HG02870 (cell line): ENCODE results near the gene EDAR.

Experiments used
- ATAC-seq: cut with Tn5 transposase; IDR thresholded peaks from one replicate; pipeline ENCODE4 v1.9.1; 2021; ENCODE audit warnings: mild to moderate bottlenecking, moderate library complexity; ENCODE audit not compliant: unreplicated experiment

Gene EDAR

DNA sequence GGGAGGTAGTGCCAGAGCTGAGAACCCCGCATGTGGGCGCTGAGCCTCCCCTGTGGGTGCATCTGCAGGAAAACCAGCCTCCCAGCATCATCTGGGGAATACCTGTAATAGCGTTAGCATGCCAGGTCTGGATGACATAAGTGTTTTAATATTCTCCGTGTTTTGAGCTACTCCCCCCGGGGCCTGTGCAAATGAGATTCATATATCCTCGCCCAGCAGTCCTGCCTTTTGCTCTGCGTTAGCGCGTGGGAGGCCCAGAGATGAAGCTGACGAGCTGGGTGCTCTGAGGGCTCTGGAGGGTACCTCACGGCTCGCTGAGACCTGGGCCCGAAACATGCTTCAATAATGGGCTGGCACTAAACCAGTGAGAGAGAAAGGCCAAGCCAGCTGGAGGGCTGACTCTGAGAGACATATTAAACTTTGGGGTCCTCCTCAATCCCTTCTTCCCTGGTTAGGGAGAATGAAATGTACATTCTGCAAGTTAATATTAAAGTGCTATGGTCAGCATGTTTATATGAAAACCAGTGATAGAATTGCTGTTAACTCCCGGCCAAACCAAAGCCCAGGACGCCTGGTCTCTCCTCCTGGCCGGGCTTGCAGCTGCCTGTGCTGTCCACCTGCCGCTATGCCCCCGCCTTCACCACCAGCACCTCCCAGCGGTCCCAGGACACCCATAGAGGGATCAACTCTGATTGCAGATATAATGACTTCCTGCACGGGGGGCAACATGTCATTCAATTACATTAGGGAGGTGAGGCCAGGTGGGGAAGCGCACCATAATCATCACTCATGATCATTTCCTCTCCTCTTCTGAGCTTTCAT is 77.0 kb downstream of the EDAR start:
- no peak for ATAC-seq

DNA sequence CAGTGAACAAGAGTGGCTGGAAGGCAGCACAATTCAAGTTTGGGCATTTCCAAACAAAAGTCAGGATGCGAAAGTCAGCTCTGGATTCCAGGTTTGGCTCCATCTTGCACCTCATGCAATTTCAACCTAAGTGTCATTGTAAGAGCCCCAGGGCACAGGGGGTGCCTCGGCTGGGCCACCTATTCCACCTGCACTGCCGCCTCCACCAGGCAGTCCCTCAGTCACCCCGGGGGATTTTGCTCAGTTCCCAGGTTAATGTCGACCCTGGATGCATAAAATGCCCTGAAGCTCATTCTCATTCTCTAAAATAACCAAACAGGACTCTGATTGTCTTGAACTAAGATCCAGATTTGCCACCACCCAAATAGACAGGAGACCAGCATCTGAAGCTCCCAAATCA is 77.6 kb downstream of the EDAR start:
- ATAC-seq = no peak

DNA sequence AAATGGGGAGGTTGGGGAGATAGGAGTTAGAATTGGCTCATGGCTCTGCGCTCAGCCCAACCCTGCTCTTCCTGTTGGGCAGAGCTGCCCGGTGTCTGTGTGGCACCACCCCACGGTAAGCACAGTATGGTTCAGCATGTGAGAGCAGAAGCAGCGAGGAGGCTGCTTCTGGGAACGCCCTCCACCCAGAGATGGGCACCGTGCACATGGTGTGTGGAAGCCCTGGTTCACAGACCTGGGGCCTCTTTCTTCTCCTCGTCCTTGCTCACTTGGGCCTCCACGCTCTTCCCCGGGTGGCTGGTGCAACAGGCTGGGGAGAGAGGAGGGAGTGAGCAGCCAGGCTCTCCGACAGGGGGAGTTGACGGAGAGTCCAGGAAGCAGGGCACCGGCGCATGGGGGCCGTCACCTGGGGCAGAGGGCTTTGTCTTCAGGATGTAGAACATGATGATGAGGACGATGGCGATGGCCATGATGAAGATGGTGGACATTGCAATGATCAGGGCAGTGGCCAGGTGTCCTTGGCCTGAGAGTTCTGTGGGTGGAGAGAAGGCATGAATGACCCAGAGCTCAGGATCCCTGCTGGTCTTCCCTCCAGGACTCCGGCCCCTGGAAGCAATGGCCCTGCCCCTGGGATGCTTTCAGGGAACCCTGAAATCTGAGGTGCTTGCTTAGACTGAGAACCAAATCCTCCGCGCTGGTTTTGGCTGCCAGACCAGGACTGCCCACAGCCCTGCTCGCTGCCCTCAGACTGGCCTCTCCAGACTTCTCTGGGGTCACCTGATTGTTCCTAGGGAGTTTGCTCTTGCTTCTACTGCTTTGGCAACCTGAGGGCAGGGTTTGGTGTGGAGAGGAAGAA is 78.3 kb downstream of the EDAR start:
- no peak for ATAC-seq

DNA sequence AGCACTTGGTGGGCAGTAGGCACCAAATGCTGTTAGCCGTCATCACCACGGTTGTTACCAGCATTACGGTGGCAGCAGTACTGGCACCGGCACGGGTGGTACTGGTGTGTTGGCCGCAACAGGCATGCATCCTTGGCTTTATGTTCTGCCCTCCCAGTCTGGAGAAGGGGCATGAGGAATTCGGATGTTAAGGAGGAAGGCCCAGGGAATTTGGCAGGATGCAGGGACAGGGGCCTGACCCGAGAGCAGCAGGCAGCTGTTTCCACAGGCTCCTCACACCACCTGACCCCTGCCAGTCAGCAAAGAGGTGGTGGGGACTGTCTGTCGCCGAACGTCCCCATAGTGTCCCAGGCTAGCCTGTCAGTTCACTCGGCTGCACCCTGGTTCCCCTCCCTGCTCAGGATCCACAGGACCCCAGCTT is 79.0 kb downstream of the EDAR start:
- ATAC-seq = no peak

DNA sequence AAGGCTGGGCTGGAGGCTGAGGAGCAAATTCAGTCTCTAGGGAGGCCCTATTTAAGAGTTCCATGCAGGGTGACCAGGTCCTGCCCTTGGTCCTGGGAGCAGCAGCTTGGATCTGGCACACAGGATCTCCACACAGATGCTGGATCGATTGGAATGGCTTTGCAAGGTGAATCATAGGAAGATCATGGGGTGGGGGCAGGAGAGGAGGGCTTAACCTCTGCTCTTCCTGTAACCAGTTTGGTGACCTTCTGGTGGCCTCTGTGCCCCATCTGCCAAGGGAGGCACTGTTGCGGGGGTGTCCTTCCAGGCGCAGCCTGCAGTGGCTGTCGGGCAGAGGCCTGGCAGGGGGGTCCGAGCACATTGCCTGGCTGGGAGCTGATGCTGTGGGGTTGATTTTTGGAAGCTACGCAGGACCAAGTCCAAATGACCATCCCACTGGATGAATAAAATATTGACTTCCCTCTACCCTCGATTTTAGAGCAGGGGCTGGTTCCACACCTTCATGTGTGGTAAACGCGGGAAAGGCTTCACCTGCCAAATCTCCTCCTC is 79.7 kb downstream of the EDAR start:
- ATAC-seq = no peak

DNA sequence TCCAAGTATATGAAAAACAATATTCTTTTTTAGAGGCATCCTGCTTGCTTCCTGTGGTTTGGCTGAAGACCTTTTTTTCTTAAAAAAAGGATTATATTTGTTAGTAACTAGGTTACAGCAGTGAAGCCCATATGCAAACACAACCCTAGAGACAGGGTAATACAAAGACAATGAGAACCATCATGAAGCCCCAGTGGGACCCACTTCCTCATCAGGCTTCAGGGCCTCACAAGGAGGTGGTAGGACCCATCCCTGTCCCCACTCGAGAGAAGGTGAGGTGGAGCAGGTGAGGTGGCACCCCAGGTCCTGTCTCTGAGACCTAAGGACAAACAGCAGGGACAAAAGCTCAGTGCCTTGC is 80.3 kb downstream of the EDAR start:
- no peak for ATAC-seq

DNA sequence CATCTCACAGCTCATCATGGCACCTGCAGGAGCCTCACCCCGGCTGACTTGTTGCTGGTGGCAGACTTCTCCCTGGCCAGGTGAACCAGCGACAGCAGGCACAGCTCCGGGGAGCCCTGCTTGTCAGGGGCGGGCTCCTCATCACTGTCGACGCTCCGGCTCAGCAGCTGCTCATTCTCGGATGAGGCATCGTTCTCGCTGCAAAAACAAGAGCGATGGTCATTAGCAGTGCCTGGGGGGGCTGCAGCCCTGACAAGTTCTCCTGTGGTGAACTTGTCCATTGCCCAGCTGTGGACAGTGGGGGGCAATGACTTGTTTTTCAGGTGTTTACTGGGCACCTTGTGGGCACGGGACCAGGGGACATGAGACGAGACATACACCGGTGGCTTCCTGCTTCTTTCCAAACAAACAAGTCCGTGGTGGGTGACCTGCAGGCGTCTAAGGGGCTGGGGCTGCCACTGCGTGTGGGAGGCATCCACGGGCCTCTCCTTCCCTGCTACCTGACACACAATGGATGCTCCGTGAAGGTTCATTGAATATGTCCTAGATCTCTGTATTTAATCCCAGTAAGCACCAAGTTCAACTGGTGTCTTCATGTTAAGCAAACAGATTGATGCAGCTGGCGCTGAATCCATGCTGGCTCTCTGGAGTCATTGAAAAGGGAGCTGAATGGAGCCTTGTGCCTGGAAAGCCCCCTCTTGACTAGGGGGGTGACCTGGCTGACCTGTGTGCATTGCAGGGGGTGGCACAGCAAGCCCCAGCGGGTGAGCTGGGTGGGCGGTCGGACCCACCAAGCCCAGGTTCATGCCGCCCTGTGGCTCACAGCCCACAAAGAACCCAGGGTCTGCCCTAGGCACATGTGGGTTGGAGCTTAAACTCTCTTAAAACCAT is 81.0 kb downstream of the EDAR start:
- no peak for ATAC-seq

DNA sequence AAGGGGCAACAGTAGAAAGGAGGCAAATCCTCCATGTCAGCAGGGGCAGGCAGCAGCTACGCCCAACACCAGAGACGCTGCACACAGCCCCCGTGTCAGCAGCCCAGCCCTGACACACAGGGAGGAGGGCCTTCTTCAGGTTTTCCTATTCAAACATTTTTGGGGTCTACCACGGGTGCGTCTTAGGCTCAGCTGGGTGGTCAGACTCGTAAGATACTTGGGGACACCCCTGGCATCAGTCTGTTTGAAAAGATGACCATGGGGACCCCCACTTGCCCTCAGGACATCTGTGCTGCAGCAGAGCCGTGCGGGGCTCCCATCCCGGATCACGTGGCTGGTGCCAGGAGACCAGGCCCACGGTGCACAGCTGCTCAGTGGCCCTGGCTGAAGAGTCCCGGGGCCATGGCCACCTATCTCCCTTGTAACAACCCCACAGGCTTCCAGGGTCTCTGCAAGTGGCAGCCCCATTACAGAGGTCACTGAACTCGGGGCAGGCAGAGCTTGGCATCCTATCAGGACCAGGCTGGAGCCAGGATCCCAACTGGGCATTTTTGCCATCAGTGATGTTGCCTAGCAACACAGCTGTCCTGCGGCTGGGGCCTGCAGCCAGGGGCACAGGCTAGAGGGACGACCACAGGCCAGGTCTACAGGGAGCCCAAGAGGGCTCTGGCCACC is 82.5 kb downstream of the EDAR start:
- no peak for ATAC-seq

DNA sequence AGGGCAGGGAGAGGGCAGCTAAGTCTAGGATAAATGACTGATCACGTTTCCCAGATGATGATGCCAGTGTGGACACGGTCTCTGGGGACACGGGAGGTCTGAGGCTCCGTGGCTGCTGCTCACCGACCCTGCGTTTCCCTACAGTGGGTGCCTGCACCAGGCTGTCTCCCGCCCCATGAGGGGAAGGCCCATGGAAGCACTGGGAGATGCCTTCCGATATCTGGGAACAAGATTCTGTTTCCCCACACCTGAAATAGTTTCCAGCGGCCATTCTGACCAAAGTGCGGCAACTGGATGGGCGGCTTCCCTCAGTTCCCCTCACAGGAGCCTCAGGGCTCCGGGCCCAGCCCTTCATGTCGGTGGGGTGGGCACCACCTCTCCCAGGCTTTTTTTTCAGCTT is 83.1 kb downstream of the EDAR start:
- ATAC-seq = no peak

DNA sequence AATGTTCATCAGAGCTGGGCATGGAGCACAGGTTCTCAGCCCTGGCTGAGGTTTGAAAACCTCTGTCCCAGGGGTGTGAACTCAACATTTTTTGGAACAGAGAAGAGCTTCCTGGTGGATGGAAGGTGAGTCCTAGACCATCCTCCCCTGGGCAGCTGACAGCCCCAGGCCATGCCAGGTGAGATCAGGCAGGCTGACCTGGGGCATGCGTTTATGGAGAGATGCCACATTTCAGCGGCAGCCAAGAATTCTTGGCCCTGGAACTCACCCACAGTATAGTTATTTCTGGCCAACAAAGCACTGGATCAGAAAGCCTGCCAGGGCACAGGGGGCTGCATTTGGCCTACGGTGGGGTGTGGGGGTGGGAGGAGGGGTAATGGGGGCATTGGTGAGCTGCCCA is 83.8 kb downstream of the EDAR start:
- ATAC-seq = no peak

DNA sequence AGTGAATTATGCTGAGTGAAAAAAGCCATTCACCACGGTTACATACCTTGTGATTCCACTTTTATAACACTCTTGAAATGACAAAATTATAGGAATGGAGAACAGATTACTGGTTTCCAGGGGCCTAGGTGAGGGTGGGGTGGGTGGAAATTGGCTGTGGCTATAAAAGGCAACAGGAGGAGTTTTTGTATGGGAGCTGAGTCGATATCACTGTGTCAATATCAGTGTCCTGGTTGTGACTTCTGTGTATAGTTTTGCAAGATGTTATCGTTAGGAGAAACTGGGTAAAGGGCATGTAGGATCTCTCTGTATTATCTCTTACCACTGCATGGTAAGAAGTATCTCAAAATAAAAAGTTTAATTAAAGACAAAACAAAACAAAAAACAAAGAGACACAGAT is 84.3 kb downstream of the EDAR start:
- ATAC-seq = no peak

DNA sequence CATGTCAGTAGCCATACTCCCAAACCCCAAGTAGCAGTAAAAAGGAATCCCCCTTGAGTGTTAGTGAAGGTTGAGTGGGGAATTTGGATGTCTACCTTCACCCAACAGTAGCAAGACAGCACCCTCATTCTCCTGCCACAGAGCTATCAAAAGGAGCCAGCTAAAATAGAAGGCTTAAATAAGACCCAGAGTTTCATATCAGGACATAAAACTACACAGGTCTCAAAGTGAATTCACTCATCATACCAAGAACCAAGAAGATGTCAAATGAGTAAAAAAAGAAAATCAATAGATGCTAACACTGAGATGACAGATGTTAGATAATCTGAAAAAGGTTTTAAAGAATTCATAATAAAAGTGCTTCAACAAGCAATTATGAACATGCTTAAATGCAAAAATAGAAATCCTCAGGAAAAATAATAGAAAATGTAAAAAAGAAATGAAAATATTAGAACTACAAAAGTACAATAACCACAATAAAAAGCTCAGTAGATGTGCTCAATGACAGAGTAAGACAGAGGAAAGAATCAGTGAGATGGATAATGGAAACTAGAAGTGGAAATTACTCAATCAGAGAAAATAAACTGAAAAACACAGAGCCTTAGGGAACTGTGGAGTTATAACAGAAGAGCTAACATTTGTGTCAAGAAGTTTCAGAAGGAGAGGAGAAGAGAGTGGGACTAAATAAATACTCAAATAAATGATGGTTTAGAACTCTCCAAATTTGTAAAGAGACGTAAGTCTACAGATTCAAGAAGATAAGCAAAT is 90.5 kb downstream of the EDAR start:
- peak; percentile 77 for ATAC-seq

DNA sequence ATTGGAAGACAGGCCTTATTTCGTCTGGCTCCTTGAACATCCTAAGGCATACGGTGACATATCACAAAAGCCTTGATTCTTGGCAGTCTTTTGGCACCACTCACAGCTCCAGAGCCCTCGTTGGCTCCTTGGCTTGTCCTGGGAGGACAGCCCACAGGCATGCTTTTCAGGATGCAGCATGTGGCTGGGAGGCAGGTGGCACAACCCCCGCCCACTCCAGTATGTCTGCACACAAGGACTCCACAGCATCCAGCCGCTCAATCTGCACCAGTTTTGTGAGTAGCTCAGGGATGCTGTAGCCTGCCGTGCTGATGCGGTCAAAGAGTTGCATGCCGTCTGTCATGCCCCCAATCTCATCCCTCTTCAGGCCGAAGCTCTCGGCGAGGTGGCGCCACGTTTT is 92.3 kb downstream of the EDAR start:
- ATAC-seq = no peak

DNA sequence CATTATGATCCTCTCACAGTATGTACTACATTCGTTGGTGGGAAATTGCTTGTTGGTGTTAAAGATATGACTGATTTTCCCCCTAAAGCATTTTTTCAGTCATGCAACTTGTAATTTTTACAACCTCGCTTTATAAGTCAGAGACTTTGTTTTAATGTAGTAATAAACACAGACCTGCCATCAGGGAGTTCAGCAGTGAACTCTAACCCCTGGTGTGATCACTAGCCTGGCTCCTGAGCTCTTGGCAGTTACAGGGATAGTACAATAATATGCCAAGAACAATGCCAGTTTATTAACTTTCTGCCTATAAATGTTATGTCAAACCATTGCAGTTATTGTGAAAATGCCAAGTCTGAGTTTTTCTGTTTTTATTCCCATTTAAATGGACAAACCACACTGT is 93.8 kb downstream of the EDAR start:
- ATAC-seq = no peak

DNA sequence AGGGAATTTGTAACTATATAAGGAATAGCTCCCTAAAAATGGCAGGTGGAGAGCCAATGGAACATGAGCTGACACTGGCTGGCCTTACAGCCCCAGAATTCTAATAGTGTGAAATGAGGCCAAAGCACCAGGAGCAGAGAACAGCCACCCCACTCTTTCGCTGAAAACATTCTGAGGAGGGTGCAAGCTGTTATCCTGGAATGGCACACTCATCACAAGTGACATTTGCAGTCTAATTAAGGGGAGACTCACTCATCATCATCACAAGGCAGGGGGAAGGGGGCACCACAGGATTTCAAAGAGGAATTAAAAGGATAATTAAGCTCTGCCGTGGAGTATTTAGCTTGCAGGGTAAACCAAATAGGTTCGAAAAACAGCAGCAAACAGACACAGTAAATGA is 94.3 kb downstream of the EDAR start:
- ATAC-seq = no peak

DNA sequence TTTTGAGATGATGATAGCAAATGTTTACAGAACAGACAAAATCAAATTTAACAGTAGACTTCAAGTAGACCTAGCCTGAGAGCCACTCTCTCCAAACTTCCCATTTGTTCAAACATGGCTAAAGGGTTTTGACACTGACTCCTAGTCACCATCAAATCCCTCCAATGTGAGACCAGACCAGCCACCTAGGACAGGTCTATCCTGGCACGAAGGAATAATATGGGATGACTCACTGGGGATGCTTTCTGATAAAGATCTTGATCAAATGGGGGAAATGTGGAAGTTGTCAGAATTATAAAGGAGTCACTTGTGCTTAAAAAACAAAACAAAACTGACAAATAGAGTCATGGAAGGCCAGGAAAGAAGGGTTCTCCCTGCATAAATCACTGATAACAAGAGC is 95.7 kb downstream of the EDAR start:
- ATAC-seq = no peak

DNA sequence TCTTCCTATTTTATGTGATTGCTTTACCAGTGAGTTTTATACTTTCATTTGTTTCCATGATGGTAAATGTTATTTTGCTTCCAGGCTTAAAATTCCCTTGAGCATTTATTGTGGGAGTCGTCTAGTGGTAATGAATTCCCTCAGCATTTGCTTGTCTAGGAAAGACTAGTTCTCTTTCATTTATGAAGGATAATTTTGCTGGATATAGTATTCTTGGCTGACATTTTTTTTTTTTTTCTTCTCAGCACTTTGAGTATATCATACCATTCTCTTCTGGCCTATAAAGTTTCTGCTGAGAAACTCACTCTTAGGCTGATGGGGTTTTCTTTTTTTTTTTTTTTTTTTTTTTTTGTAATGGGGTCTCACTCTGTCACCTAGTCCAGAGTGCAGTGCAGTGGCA is 99.1 kb downstream of the EDAR start:
- no peak for ATAC-seq

DNA sequence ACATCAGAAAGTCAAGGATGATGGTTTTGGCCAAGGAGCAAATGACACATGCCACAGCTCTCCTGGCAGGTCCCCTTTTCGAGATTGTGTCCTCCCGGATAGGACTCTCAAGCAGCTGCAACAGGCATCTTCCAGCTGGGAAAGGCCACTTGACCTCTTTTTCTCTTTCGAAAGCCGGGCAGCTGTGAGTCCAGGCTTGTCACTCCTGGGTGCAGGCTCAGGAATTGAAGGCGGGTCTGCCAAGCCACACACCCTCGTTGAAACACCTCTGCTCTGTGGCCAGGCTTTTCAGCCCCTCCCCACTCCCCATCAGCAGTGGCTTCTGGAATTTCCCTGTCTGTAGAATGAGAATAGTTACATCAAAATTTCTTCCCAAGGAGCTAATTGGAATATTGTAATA is 104.4 kb downstream of the EDAR start:
- ATAC-seq = no peak

DNA sequence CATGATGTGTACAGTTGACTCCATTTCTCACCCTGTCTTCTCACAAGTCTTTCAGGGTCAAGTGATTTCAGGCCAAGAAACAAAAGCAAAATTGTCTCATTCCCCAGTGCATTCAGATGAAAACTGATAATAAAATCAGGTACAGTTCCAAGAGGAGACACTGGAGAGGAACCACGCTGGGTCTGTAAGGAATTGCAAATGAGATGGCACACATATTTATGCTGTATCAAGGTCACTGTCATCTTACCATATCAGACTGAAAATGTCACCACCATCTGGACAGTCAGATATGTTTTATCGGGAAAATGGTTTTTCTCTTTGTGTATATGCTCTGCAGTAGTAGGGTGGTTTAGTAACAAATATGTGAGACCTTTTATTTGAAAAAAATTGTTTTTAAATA is 110.7 kb downstream of the EDAR start:
- no peak for ATAC-seq

DNA sequence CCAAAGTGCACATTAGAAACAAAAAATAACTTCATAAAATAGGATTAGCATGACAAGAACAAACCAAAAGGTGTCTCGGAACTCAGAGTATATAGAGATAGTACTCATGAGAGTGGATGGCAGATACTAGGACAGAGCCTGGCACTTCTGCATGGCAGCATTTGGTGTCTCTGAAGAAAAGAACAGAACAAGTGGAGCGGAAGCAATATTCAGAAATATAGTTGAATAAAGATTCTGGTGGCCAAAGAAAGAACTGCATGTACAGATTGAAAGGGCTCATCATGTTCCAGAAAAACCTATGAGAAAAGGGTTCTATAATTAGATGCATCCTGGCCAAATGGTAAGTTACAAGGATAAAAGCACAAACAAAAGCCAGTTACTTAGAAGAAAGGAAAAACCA is 111.5 kb downstream of the EDAR start:
- ATAC-seq = no peak
